HepG2 (cell line): Measurements from ENCODE around the gene DDX20. TPM values are rescaled to one million over a fixed set of nuclear protein-coding genes. Genes with fewer than 3 reads are reported as not detected.

Experiments
- ATAC-seq: fragments of 200-7000 bp; cut with Tn5 transposase; 3 replicates; pipeline ENCODE4 v1.9.1; 2020; ENCODE audit warnings: mild to moderate bottlenecking, moderate library complexity
- BruUV-seq: library from RNA; stranded (reverse); fragments of 400-500 nt; replicated peaks from 2 replicates; lab custom pipeline; 2021; lab: Mats Ljungman, UMichigan
- CTCF ChIA-PET: fragments of 300-600 bp; formaldehyde crosslinking; extraction: SDS; loops from one replicate; lab custom pipeline; 2021; ENCODE audit warnings: low total read pairs, inconsistent platforms, low intra/inter-chr PET ratio; lab: Yijun Ruan, JAX
- POLR2A ChIA-PET: fragments of 350-600 bp; sonication (Branson Sonifier 250); formaldehyde crosslinking; loops from one replicate; lab custom pipeline; 2020; ENCODE audit warnings: antibody characterized with exemption, inconsistent platforms; lab: Yijun Ruan, JAX
- DNase-seq: peaks from one replicate; pipeline ENCODE4 v3.0.0-alpha.2; 2015; ENCODE audit warnings: low spot score
- FAIRE-seq: peaks from 3 replicates; lab custom pipeline; 2011; peaks lifted over from hg19 to GRCh38; lab: Jason Lieb, UNC
- H2AFZ ChIP-seq: one replicate; pipeline ENCODE4 v1.6.1; 2011; ENCODE audit warnings: low read length, inconsistent platforms
- H3K27ac ChIP-seq: fragments of 300-600 bp; 3 replicates; pipeline ENCODE4 v1.8.0; 2011; ENCODE audit warnings: mixed run types, mild to moderate bottlenecking, mixed read lengths, low read length, inconsistent platforms; ENCODE audit not compliant: insufficient read depth; ENCODE audit errors: extremely low read length
- H3K27me3 ChIP-seq, 2 experiments: fragments of 200-600 bp in 1 of 2; 2 replicates in 1 of 2; 3 replicates in 1 of 2; pipeline versions ENCODE4 v1.6.0 to v1.8.0; 2011; ENCODE audit warnings: low read length in 2 of 2, mild to moderate bottlenecking in 2 of 2, moderate library complexity in 2 of 2, inconsistent platforms in 1 of 2; ENCODE audit not compliant: insufficient read depth in 2 of 2, control insufficient read depth in 1 of 2
- H3K36me3 ChIP-seq, 2 experiments: fragments of 200-600 bp in 1 of 2; replicated peaks in 1 of 2; 2 replicates in 1 of 2; 3 replicates in 1 of 2; pipeline versions ENCODE4 v1.5.1 to v1.8.0; 2011; ENCODE audit warnings: low read length in 2 of 2, inconsistent platforms in 1 of 2; ENCODE audit not compliant: insufficient read depth in 2 of 2, control insufficient read depth in 1 of 2
- H3K4me1 ChIP-seq: 2 replicates; pipeline ENCODE4 v1.5.1; 2012; ENCODE audit warnings: low read length, inconsistent platforms; ENCODE audit not compliant: insufficient read depth
- H3K4me2 ChIP-seq: 2 replicates; pipeline ENCODE4 v1.6.0; 2011; ENCODE audit warnings: low read depth, low read length, inconsistent platforms
- H3K4me3 ChIP-seq, 3 experiments: fragments of 200-600 bp in 1 of 3; sonication (generic), shearing (Covaris generic) in 1 of 3; replicated peaks in 1 of 3; 2 replicates each; pipeline ENCODE4 v1.5.1; 2011 to 2016; ENCODE audit warnings: low read length in 3 of 3, inconsistent platforms in 2 of 3, low read depth in 2 of 3, mild to moderate bottlenecking in 2 of 3, control low read depth in 1 of 3, mixed read lengths in 1 of 3; ENCODE audit not compliant: insufficient read depth in 1 of 3
- H3K79me2 ChIP-seq: one replicate; pipeline ENCODE4 v1.6.1; 2011; ENCODE audit warnings: low read length, inconsistent platforms; ENCODE audit not compliant: insufficient read depth
- H3K9ac ChIP-seq: 2 replicates; pipeline ENCODE4 v1.6.0; 2011; ENCODE audit warnings: mild to moderate bottlenecking, low read depth, low read length, inconsistent platforms; ENCODE audit not compliant: insufficient read depth
- H3K9me3 ChIP-seq: 2 replicates; pipeline ENCODE4 v1.5.1; 2012; ENCODE audit warnings: mild to moderate bottlenecking, low read length
- H4K20me1 ChIP-seq: 2 replicates; pipeline ENCODE4 v1.6.0; 2011; ENCODE audit warnings: inconsistent platforms, mild to moderate bottlenecking, low read length, moderate library complexity; ENCODE audit not compliant: insufficient read depth
- MYC ChIP-seq: sonication (generic); formaldehyde crosslinking; IDR thresholded peaks from 2 replicates; pipeline ENCODE4 v1.9.0; 2021; ENCODE audit warnings: missing genetic modification reagents, borderline replicate concordance
- SMARCE1 ChIP-seq: fragments of 450-650 bp; IDR thresholded peaks from 2 replicates; pipeline ENCODE4 v1.6.1; 2017; ENCODE audit warnings: borderline replicate concordance
- ZBTB43 ChIP-seq: sonication (generic); formaldehyde crosslinking; conservative IDR thresholded peaks from 2 replicates; pipeline ENCODE4 v1.4.0; 2020; ENCODE audit warnings: missing genetic modification reagents
- ZNF142 ChIP-seq: sonication (generic); formaldehyde crosslinking; IDR thresholded peaks from 2 replicates; pipeline ENCODE4 v1.4.0; 2020; ENCODE audit warnings: missing genetic modification reagents
- WGBS: methylation state at CpG from one replicate; pipeline ENCODE4 v1.1.6; 2017; ENCODE audit warnings: low lambda C conversion rate; 5-methylcytosine and 5-hydroxymethylcytosine counted together
- in situ Hi-C: cut with HindIII; loops from 2 replicates; pipeline ENCODE4 v1.10.0; 2017; ENCODE audit warnings: low pct_unique_long_range_greater_than_20kb; ENCODE audit not compliant: extremely low pct_ligation_motif_present
- intact Hi-C: fragments of 100-400 bp; cut with micrococcal nuclease; formaldehyde crosslinking; loops from one replicate; pipeline ENCODE4 v1.10.0; 2022; ENCODE audit not compliant: unreplicated experiment
- polyA plus RNA-seq, 8 experiments: library from polyadenylated mRNA; depleted of rRNA in 3 of 8; stranded (reverse) in 7 of 8; unstranded in 1 of 8; fragments of >200 nt; fragmentation: Illumina TruSeq in 4 of 8; extraction: Trizol in 4 of 8; gene quantifications; 2 replicates each; pipeline versions ENCODE4 v1.2.1 to v1.2.3, GENCODE V29; 2011 to 2016; ENCODE audit warnings: low read depth in 4 of 8, missing spikeins in 1 of 8, mixed read lengths in 1 of 8; ENCODE audit not compliant: insufficient read depth in 1 of 8
- total RNA-seq, 5 experiments: library from RNA; depleted of rRNA; stranded (reverse); fragments of >200 nt; fragmentation: Illumina TruSeq; extraction: Trizol; gene quantifications; 2 replicates each; pipeline ENCODE4 v1.2.3, GENCODE V29; 2016; ENCODE audit warnings: low read depth in 1 of 5

DDX20 gene
- total and polyA plus RNA-seq, 2 of the 13 experiments (the other 11 are each of a cell fraction or from before 2014, with no cell fraction given), result 4.0 to 14.3 TPM

GRCh38 chr1:111719135-111719534 lies 36.6 kb upstream of the DDX20 start:
- H3K4me3 ChIP-seq, result no peak overlapping the region
- FAIRE-seq, result no peak
- intact Hi-C loops, result no loop called here
- TF ChIP-seq ZNF142 (CRISPR knock-in tag) (no peak), ZBTB43 (CRISPR knock-in tag) (no peak), SMARCE1 (no peak), MYC (CRISPR knock-in tag) (no peak)
- TF ChIP-seq, all 625 proteins: peak for 0
- H3K4me2 ChIP-seq, result no peak overlapping the region
- peaks cover 41% of the 10 kb centered on the region for H3K4me1 ChIP-seq
- no peaks in the 10 kb centered on the region for H3K27me3 ChIP-seq
- ChIA-PET POLR2A (no interaction called here), CTCF (no interaction called here)
- H3K9ac ChIP-seq, result no peak overlapping the region
- no peak overlapping the region for H3K27ac ChIP-seq
- in situ Hi-C loops, result no loop called here
- DNase-seq (no peak), ATAC-seq (no peak)
- no peak overlapping the region for H2AFZ ChIP-seq
- no peaks in the 10 kb centered on the region for H3K9me3 ChIP-seq
- H4K20me1 ChIP-seq, result no peaks in the 10 kb centered on the region
- H3K36me3 ChIP-seq, result no peaks in the 10 kb centered on the region
- no peaks in the 10 kb centered on the region for H3K79me2 ChIP-seq
- WGBS, result 90% methylated on average over 5 of the region's 5 CpGs
- BruUV-seq, result no TSS peak
